ENCODE data around the gene UBE2Q2. TPM values are rescaled to one million over a fixed set of nuclear protein-coding genes. Genes with fewer than 3 reads are reported as not detected.
A peak's percentile ranks its signal among the peaks of the same experiment; 100 is the strongest.
"Not testable (repeated sequence)": the region's sequence is repeated elsewhere in the genome, so short reads cannot be mapped to it uniquely, and the experiment has no call there.

UBE2Q2 gene
- total RNA-seq: 10 to 100 TPM; 50.6 to 92.2 (median 65.5) TPM

GRCh38 chr15:75842722-75843677 lies at the start of gene UBE2Q2:
TSS of gene UBE2Q2 (plus strand) at chr15:75843447. CDS start at chr15:75843667, 220 bp downstream.
- no peak for TF ChIP-seq POLR2AphosphoS5 (IDR thresholded peaks at IDR 0.05)
- peak in 2 of 4 experiments; percentile 6 to 11 for TF ChIP-seq CTCF (IDR thresholded peaks at IDR 0.05)
- peak; percentile 70 for ATAC-seq
- Histone ChIP-seq H3K4me3 (peak within 1 kb of the TSS; percentile 74 to 76), H3K4me1 (peaks cover 0 to 63% (median 23%) of the 10 kb centered on the region in 3 donors), H3K9me3 (no peaks in the 10 kb centered on the region), H3K27ac (peak within 1 kb of the TSS; percentile 72 to 92 (median 90)), H3K27me3 (no peaks in the 10 kb centered on the region), H3K36me3 (no peaks in the 10 kb centered on the region)
- WGBS, 2 donors (ENCODE audit: low coverage in 1 of 2): 0% methylated on average over 5 of the region's 109 CpGs; no CpG with 5 or more reads in 1 of the 2 donors

GRCh38 chr15:75796321-75796720 lies 46.9 kb upstream of the UBE2Q2 start:
- WGBS, 2 donors (ENCODE audit: low coverage in 1 of 2): 100% methylated on average over 1 of the region's 2 CpGs; no CpG with 5 or more reads in 1 of the 2 donors
- H3K27ac ChIP-seq: no peak overlapping the region
- no peaks in the 10 kb centered on the region for H3K9me3 ChIP-seq
- H3K27me3 ChIP-seq: peaks cover 34% of the 10 kb centered on the region
- TF ChIP-seq POLR2A (IDR thresholded peaks at IDR 0.05) (no peak), CTCF (IDR thresholded peaks at IDR 0.05) (no peak), POLR2AphosphoS5 (IDR thresholded peaks at IDR 0.05) (no peak), EP300 (IDR thresholded peaks at IDR 0.05) (no peak)
- no peak for ATAC-seq
- no peaks in the 10 kb centered on the region for H3K4me1 ChIP-seq
- no peaks in the 10 kb centered on the region for H3K36me3 ChIP-seq
- H3K4me3 ChIP-seq: no peak overlapping the region

- WGBS, 2 donors (ENCODE audit: low coverage in 1 of 2): no CpG with 5 or more reads among the region's 1 CpG
- H3K27me3 ChIP-seq: peaks cover 28% of the 10 kb centered on the region
- not testable (repeated sequence) for H3K9me3 ChIP-seq, H3K4me3 ChIP-seq, H3K36me3 ChIP-seq, ATAC-seq, H3K27ac ChIP-seq, H3K4me1 ChIP-seq
These were observed 46.1 kb upstream of the UBE2Q2 start for GRCh38 chr15:75797146-75797545.

GRCh38 chr15:75799190-75799589 lies 44.1 kb upstream of the UBE2Q2 start:
- Histone ChIP-seq H3K9me3 (no peaks in the 10 kb centered on the region), H3K27me3 (peaks cover 41% of the 10 kb centered on the region), H3K4me1 (peaks cover 0 to 10% (median 0%) of the 10 kb centered on the region in 3 donors), H3K4me3 (no peak overlapping the region), H3K36me3 (no peaks in the 10 kb centered on the region), H3K27ac (no peak overlapping the region)
- ATAC-seq: no peak
- no peak for TF ChIP-seq POLR2A (IDR thresholded peaks at IDR 0.05)
- no peak for TF ChIP-seq CTCF (IDR thresholded peaks at IDR 0.05)
- no peak for TF ChIP-seq POLR2AphosphoS5 (IDR thresholded peaks at IDR 0.05)
- no peak for TF ChIP-seq EP300 (IDR thresholded peaks at IDR 0.05)

GRCh38 chr15:75800409-75800808 lies 42.8 kb upstream of the UBE2Q2 start:
- not testable (repeated sequence) for H3K36me3 ChIP-seq, H3K27ac ChIP-seq, H3K4me3 ChIP-seq, H3K9me3 ChIP-seq, ATAC-seq
- peaks cover 0 to 10% (median 0%) of the 10 kb centered on the region in 3 donors for H3K4me1 ChIP-seq
- 90 to 98% methylated on average over 4 of the region's 4 CpGs for WGBS, 2 donors (ENCODE audit: low coverage in 1 of 2)
- peaks cover 41% of the 10 kb centered on the region for H3K27me3 ChIP-seq
